GM18502 (cell line): ENCODE measurements around the gene NBPF26.
"Not testable (repeated sequence)": the region's sequence is repeated elsewhere in the genome, so short reads cannot be mapped to it uniquely, and the experiment has no call there.

ENCODE experiments used
- ATAC-seq: cut with Tn5 transposase; IDR thresholded peaks from one replicate; pipeline ENCODE4 v1.9.1; 2021; ENCODE audit warnings: mild to moderate bottlenecking; ENCODE audit not compliant: unreplicated experiment, poor library complexity

The NBPF26 gene

GRCh38 chr1:120723715-120724402 is at the start of gene NBPF26:
Gene NBPF26 (plus strand): TSS chr1:120723945.
- not testable (repeated sequence) for ATAC-seq

GRCh38 chr1:120680106-120680819 is 43.5 kb upstream of the NBPF26 start:
- not testable (repeated sequence) for ATAC-seq

- ATAC-seq, result not testable (repeated sequence)
Measured at GRCh38 chr1:120680938-120681337, 42.8 kb upstream of the NBPF26 start.

- ATAC-seq, result not testable (repeated sequence)
Measured at GRCh38 chr1:120684397-120684796, 39.3 kb upstream of the NBPF26 start.

GRCh38 chr1:120685622-120686021 is 38.1 kb upstream of the NBPF26 start:
- not testable (repeated sequence) for ATAC-seq

- not testable (repeated sequence) for ATAC-seq
Measured at GRCh38 chr1:120687250-120687649, 36.5 kb upstream of the NBPF26 start.

GRCh38 chr1:120700807-120701562 is 22.8 kb upstream of the NBPF26 start:
- ATAC-seq, result not testable (repeated sequence)

GRCh38 chr1:120723358-120723714 is 409 bp upstream of the NBPF26 start:
- ATAC-seq, result not testable (repeated sequence)

GRCh38 chr1:120724507-120724906 is 762 bp downstream of the NBPF26 start:
- not testable (repeated sequence) for ATAC-seq

GRCh38 chr1:120728811-120729210 is 5.1 kb downstream of the NBPF26 start:
- not testable (repeated sequence) for ATAC-seq

GRCh38 chr1:120769090-120769489 is 45.3 kb downstream of the NBPF26 start:
- ATAC-seq, result not testable (repeated sequence)

GRCh38 chr1:120805452-120805851 is 81.7 kb downstream of the NBPF26 start:
- not testable (repeated sequence) for ATAC-seq

GRCh38 chr1:120811822-120812221 is 88.1 kb downstream of the NBPF26 start:
- ATAC-seq, result not testable (repeated sequence)

GRCh38 chr1:120825051-120825450 is 101.3 kb downstream of the NBPF26 start:
- ATAC-seq, result not testable (repeated sequence)

GRCh38 chr1:120826623-120827022 is 102.9 kb downstream of the NBPF26 start:
- not testable (repeated sequence) for ATAC-seq

- not testable (repeated sequence) for ATAC-seq
Measured at GRCh38 chr1:120844186-120844944, 120.6 kb downstream of the NBPF26 start.

GRCh38 chr1:120844945-120845330 is 121.2 kb downstream of the NBPF26 start:
- ATAC-seq, result not testable (repeated sequence)

GRCh38 chr1:120849400-120850286 is 125.9 kb downstream of the NBPF26 start:
- ATAC-seq, result not testable (repeated sequence)

GRCh38 chr1:120850287-120850536 is 126.5 kb downstream of the NBPF26 start:
- ATAC-seq, result not testable (repeated sequence)
